ENCODE results near the gene POFUT1.

DNA sequence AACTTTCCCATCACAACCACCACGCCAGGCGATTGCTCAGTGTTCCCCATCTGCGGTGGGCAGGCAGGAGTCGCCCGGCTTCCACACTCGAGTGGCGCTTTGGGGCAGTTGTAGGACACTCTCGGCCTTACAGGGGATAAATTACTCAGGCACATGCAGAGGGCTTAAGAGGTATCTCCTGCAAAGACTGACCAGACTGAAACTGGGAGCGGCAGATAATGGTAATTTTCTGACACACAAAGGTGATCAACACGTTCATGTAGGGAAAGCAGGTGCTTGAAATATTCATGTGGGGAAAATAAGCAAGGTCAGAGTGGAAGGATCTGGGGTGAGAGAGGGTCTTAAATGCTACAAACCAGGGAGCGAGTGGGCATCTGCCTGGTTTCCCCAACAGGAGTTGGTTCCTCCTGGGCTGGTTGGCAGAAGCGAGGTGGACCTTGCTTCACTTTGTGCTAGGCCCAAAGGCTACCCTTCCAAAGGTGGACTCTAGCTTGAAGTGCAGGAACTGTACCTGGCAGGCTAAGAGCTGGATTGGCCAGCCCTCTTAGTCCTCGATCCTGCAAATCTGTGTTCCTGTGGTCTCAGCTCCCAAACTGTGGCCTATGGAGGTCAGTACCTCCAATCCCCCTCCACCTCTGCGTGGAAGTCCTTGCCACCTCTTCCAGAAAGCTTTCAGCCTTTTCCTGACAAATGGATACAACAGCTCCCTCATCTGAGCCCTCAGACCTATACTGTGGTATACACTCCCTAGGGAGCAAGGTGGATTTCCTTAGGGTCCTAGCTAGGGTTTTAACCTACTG lies 16.9 kb upstream of the POFUT1 start:
- TF ChIP-seq POLR2AphosphoS5 (IDR thresholded peaks at IDR 0.05), result no peak
- TF ChIP-seq, protein P1, sequence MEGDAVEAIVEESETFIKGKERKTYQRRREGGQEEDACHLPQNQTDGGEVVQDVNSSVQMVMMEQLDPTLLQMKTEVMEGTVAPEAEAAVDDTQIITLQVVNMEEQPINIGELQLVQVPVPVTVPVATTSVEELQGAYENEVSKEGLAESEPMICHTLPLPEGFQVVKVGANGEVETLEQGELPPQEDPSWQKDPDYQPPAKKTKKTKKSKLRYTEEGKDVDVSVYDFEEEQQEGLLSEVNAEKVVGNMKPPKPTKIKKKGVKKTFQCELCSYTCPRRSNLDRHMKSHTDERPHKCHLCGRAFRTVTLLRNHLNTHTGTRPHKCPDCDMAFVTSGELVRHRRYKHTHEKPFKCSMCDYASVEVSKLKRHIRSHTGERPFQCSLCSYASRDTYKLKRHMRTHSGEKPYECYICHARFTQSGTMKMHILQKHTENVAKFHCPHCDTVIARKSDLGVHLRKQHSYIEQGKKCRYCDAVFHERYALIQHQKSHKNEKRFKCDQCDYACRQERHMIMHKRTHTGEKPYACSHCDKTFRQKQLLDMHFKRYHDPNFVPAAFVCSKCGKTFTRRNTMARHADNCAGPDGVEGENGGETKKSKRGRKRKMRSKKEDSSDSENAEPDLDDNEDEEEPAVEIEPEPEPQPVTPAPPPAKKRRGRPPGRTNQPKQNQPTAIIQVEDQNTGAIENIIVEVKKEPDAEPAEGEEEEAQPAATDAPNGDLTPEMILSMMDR (IDR thresholded peaks at IDR 0.05), result no peak

All from stomach (tissue), 4 donors.